Caco-2 (cell line): ENCODE data around the gene UHRF1. TPM values are rescaled to one million over a fixed set of nuclear protein-coding genes. Genes with fewer than 3 reads are reported as not detected.

Experiments
- BruUV-seq: library from RNA; stranded (reverse); fragments of 400-500 nt; replicated peaks from 2 replicates; lab custom pipeline; 2021; lab: Mats Ljungman, UMichigan
- CTCF ChIA-PET: fragments of 300-600 bp; sonication (Branson Sonifier 250); formaldehyde crosslinking; loops from one replicate; lab custom pipeline; 2022; ENCODE audit warnings: antibody characterized with exemption; lab: Charles Lee
- POLR2A ChIA-PET: fragments of 300-600 bp; sonication (Branson Sonifier 250); formaldehyde crosslinking; loops from one replicate; lab custom pipeline; 2022; ENCODE audit warnings: antibody characterized with exemption; lab: Charles Lee
- DNase-seq, 2 experiments: peaks; one replicate each; pipeline versions ENCODE4 v3.0.0 to v3.0.0-alpha.2; 2020 to 2022
- H3K27me3 ChIP-seq: replicated peaks from 2 replicates; pipeline ENCODE4 v1.6.0; 2011; ENCODE audit warnings: low read length; ENCODE audit not compliant: control insufficient read depth, insufficient read depth
- H3K36me3 ChIP-seq: 2 replicates; pipeline ENCODE4 v1.5.1; 2011; ENCODE audit warnings: low read length; ENCODE audit not compliant: control insufficient read depth, insufficient read depth
- H3K4me1 ChIP-seq: fragments of 250-450 bp; sonication (Bioruptor Pico); 2 replicates; pipeline ENCODE4 v1.5.1; 2020; ENCODE audit warnings: mild to moderate bottlenecking
- H3K4me3 ChIP-seq: 2 replicates; pipeline ENCODE4 v1.5.1; 2011; ENCODE audit warnings: low read depth, mild to moderate bottlenecking, control low read depth, low read length
- H3K9me3 ChIP-seq: fragments of 250-450 bp; sonication (Bioruptor Pico); 2 replicates; pipeline ENCODE4 v1.5.1; 2020; ENCODE audit warnings: mild to moderate bottlenecking, moderate library complexity
- H3K27ac Mint-ChIP-seq: one replicate; pipeline ENCODE4 v1.8.0; 2022; ENCODE audit warnings: mixed read lengths; ENCODE audit not compliant: unreplicated experiment
- H3K27me3 Mint-ChIP-seq: one replicate; pipeline ENCODE4 v1.8.0; 2022; ENCODE audit warnings: mixed read lengths; ENCODE audit not compliant: insufficient read depth, unreplicated experiment
- H3K36me3 Mint-ChIP-seq: one replicate; pipeline ENCODE4 v1.8.0; 2022; ENCODE audit warnings: mild to moderate bottlenecking, mixed read lengths; ENCODE audit not compliant: insufficient read depth, unreplicated experiment
- H3K4me1 Mint-ChIP-seq: one replicate; pipeline ENCODE4 v1.8.0; 2022; ENCODE audit warnings: low read depth, mixed read lengths; ENCODE audit not compliant: unreplicated experiment
- H3K4me3 Mint-ChIP-seq: one replicate; pipeline ENCODE4 v1.8.0; 2022; ENCODE audit warnings: mild to moderate bottlenecking, moderate library complexity, mixed read lengths; ENCODE audit not compliant: unreplicated experiment
- H3K9me3 Mint-ChIP-seq: one replicate; pipeline ENCODE4 v1.8.0; 2022; ENCODE audit warnings: mixed read lengths; ENCODE audit not compliant: unreplicated experiment
- intact Hi-C: fragments of 100-400 bp; cut with micrococcal nuclease; formaldehyde crosslinking; loops from one replicate; pipeline ENCODE4 v1.10.0; 2022; ENCODE audit not compliant: unreplicated experiment
- total RNA-seq: library from RNA; stranded (reverse); gene quantifications from 2 replicates; pipeline ENCODE4 v1.2.3, GENCODE V29; 2022
- TF ChIP-seq, protein P1 (sequence below), 2 experiments: fragments of 200-600 bp in 1 of 2; IDR thresholded peaks; 1 replicate in 1 of 2; 2 replicates in 1 of 2; pipeline versions ENCODE4 v1.5.1 to v1.8.0; 2011 to 2022; ENCODE audit warnings: antibody characterized with exemption in 1 of 2, control low read depth in 1 of 2, inconsistent platforms in 1 of 2, low read depth in 1 of 2, low read length in 1 of 2, mild to moderate bottlenecking in 1 of 2, moderate library complexity in 1 of 2; ENCODE audit not compliant: insufficient read depth in 1 of 2, severe bottlenecking in 1 of 2, unreplicated experiment in 1 of 2

The UHRF1 gene
- total RNA-seq, 1 experiment from 2014 or later = 54.6 TPM

DNA sequence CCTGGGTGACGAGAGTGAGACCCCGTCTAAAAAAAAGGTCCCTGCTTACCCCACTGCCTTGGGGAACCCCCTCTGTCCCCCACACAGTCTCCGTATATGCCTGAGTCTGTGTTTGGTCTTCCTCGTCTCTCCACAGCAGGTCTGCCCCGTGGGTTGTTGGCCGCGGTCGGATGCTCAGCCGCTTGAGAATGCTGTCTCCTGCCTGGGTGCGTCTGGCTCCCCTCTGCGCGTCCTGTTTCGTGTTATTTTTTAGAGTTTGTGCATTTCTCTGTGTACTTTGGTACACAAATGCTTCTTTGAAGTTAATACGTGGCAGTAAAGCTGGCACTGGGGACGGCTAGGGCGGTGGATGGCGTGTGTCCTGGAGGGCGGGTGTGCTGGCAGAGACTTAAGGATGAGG lies 94.5 kb downstream of the UHRF1 start:
- H3K9me3 Mint-ChIP-seq = peaks cover 9% of the 10 kb centered on the region
- POLR2A ChIA-PET = no interaction called here
- DNase-seq = no peak
- no peak overlapping the region for H3K4me3 Mint-ChIP-seq
- H3K9me3 ChIP-seq = no peaks in the 10 kb centered on the region
- no peaks in the 10 kb centered on the region for H3K36me3 ChIP-seq
- no peaks in the 10 kb centered on the region for H3K27me3 Mint-ChIP-seq
- peaks cover 15% of the 10 kb centered on the region for H3K4me1 Mint-ChIP-seq
- no TSS peak for BruUV-seq
- H3K4me3 ChIP-seq = no peak overlapping the region
- TF ChIP-seq, protein P1, sequence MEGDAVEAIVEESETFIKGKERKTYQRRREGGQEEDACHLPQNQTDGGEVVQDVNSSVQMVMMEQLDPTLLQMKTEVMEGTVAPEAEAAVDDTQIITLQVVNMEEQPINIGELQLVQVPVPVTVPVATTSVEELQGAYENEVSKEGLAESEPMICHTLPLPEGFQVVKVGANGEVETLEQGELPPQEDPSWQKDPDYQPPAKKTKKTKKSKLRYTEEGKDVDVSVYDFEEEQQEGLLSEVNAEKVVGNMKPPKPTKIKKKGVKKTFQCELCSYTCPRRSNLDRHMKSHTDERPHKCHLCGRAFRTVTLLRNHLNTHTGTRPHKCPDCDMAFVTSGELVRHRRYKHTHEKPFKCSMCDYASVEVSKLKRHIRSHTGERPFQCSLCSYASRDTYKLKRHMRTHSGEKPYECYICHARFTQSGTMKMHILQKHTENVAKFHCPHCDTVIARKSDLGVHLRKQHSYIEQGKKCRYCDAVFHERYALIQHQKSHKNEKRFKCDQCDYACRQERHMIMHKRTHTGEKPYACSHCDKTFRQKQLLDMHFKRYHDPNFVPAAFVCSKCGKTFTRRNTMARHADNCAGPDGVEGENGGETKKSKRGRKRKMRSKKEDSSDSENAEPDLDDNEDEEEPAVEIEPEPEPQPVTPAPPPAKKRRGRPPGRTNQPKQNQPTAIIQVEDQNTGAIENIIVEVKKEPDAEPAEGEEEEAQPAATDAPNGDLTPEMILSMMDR (IDR thresholded peaks at IDR 0.05; ENCODE audit: insufficient read depth in 1 of 2, low read depth in 1 of 2, low read length in 1 of 2, severe bottlenecking in 1 of 2, unreplicated experiment in 1 of 2) = no peak
- peak overlapping the region; percentile 8 for H3K27ac Mint-ChIP-seq
- CTCF ChIA-PET = interaction anchor here (0.6 kb wide), 1 partner anchor 27 kb away, joined by 3 read pairs; no protein-coding TSS in a partner anchor
- H3K4me1 ChIP-seq = peaks cover 17% of the 10 kb centered on the region; the same call in 1 of the 2 replicates
- H3K27me3 ChIP-seq = no peaks in the 10 kb centered on the region
- H3K36me3 Mint-ChIP-seq = no peaks in the 10 kb centered on the region
- intact Hi-C loops = no loop called here

- intact Hi-C loops = no loop called here
- Mint-ChIP-seq H3K27ac (no peak overlapping the region), H3K4me1 (peaks cover 15% of the 10 kb centered on the region), H3K36me3 (no peaks in the 10 kb centered on the region), H3K27me3 (no peaks in the 10 kb centered on the region), H3K4me3 (no peak overlapping the region), H3K9me3 (peaks cover 9% of the 10 kb centered on the region)
- Histone ChIP-seq H3K36me3 (no peaks in the 10 kb centered on the region), H3K4me3 (no peak overlapping the region), H3K4me1 (peaks cover 17% of the 10 kb centered on the region; the same call in 1 of the 2 replicates), H3K27me3 (no peaks in the 10 kb centered on the region), H3K9me3 (no peaks in the 10 kb centered on the region)
- CTCF ChIA-PET = interaction anchor here (0.5 kb wide), 1 partner anchor 227 kb away, joined by 5 read pairs; no protein-coding TSS in a partner anchor
- POLR2A ChIA-PET = no interaction called here
- BruUV-seq = no TSS peak
- TF ChIP-seq, protein P1 (IDR thresholded peaks at IDR 0.05; ENCODE audit: insufficient read depth in 1 of 2, low read depth in 1 of 2, low read length in 1 of 2, severe bottlenecking in 1 of 2, unreplicated experiment in 1 of 2) = no peak
- no peak for DNase-seq
Measured at GRCh38 chr19:5005096-5005495, 95.8 kb downstream of the UHRF1 start.

DNA sequence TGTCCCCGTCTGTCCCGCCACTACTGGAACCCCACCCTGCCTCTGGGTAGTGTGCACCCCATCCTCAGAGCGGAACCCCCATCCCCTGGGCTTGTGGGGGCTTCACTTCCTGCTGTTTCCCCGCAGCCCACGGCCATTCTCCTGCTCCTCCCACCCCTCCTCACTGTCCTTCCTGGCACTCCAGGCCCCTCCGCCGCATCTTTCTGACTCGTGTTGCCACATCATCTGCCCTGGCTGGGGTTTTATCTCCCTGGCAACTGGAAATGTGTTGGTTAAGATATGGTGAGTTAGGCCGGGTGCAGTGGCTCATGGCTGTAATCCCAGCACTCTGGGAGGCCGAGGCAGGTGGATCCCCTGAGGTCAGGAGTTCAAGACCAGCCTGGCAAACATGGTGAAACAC lies 96.9 kb downstream of the UHRF1 start:
- intact Hi-C loops = no loop called here
- no peak for DNase-seq
- TF ChIP-seq, protein P1 (IDR thresholded peaks at IDR 0.05; ENCODE audit: insufficient read depth in 1 of 2, low read depth in 1 of 2, low read length in 1 of 2, severe bottlenecking in 1 of 2, unreplicated experiment in 1 of 2) = no peak
- CTCF ChIA-PET = no interaction called here
- peak overlapping the region; percentile 39 for H3K27ac Mint-ChIP-seq
- no TSS peak for BruUV-seq
- H3K36me3 Mint-ChIP-seq = no peaks in the 10 kb centered on the region
- H3K27me3 Mint-ChIP-seq = no peaks in the 10 kb centered on the region
- Histone ChIP-seq H3K4me1 (peaks cover 17% of the 10 kb centered on the region; the same call in 1 of the 2 replicates), H3K36me3 (no peaks in the 10 kb centered on the region), H3K27me3 (no peaks in the 10 kb centered on the region), H3K9me3 (no peaks in the 10 kb centered on the region), H3K4me3 (no peak overlapping the region)
- peaks cover 15% of the 10 kb centered on the region for H3K4me1 Mint-ChIP-seq
- H3K4me3 Mint-ChIP-seq = no peak overlapping the region
- peaks cover 9% of the 10 kb centered on the region for H3K9me3 Mint-ChIP-seq
- POLR2A ChIA-PET = no interaction called here
